Sciatic nerve (tissue), 2 donors: ENCODE measurements around the gene SDC3. TPM values are rescaled to one million over a fixed set of nuclear protein-coding genes. Genes with fewer than 3 reads are reported as not detected.

Source experiments
- ATAC-seq: fragments of 200-7000 bp; cut with Tn5 transposase; one replicate; pipeline ENCODE4 v1.9.1; 2020; ENCODE audit warnings: mild to moderate bottlenecking, moderate library complexity
- DNase-seq: peaks from one replicate; pipeline ENCODE4 v3.0.0-alpha.2; 2020; ENCODE audit warnings: low spot score
- intact Hi-C: fragments of 100-400 bp; cut with DNase I; formaldehyde crosslinking; loops from one replicate; pipeline ENCODE4 v1.14.2; 2022
- total RNA-seq: library from RNA; stranded (reverse); fragmentation: NEBNext Ultra II Directional; extraction: Animal tissue kit (Norgen Biotek cat#: 25700); gene quantifications from one replicate; pipeline ENCODE4 v1.2.1, GENCODE V29; 2021
- donor health status: DM: no; HTN: no; CAD: no.
- donor health status: DM: no; HTN: no; CAD: no.

SDC3 gene
- total RNA-seq, 1 donor from 2014 or later, result 84.9 TPM

DNA sequence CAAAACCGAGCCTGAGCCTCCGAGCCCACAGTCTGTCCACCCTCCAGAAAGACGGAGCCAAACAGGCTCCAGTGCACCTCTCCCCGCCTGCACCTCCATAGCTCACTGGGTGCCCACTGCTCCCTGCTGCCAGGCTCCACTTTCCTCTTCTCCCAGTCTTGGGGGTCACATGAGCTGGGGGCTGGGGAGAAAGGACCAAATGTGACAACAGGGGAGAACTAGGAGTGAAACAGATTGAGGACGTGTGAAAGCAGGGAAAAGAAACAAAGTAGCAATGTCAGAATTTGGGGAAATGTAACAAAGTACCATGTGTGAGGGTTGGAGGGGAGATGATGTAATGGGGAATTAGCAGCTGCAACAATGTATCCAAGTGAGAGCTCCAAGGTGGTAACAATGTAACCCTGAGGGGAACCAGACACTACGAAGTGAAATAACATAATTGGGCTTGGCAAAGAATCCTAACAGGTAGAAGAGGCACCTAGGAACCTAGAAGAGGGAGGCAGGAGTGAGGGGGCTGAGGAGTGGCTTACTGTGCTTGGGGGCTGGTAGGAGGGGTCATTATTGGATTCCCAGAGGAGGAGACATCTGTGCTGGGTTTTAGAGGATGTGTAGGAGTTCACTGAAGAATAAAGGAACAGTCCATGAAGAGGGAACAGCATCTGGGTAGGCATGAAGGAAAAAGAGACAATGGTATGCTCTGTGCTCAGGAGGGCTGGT lies 12.5 kb downstream of the SDC3 start:
- ATAC-seq (no peak), DNase-seq (no peak)
- intact Hi-C loops, result no loop called here

DNA sequence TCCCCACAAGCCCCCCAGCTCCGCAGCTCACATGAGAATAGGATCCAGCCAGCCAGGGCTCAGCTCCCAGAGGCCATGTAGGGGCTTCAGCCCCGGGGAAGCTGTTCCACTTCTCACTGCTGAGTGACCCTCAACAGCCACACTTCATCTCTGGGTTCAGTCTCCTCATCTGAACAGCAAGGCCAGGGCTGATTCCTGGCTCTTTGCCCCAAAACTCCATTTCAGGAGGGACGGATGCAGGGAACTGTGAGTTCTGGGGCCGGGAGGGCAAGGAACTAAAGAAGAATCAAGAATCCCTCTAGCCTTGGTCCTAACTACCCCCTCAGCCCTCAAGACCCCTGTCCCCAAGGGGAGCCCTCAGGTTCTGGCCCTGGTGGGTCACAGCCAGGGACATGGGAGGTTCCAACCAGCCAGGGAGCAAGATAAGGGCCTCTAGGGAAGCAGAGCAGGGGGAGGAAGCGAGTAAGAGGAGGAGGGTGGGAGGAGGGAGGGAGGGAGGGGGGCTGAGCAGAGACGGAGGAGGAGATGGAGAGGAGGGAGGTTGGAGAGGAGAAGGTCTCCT lies 13.1 kb downstream of the SDC3 start:
- intact Hi-C loops, result no loop called here
- DNase-seq (no peak), ATAC-seq (no peak)

DNA sequence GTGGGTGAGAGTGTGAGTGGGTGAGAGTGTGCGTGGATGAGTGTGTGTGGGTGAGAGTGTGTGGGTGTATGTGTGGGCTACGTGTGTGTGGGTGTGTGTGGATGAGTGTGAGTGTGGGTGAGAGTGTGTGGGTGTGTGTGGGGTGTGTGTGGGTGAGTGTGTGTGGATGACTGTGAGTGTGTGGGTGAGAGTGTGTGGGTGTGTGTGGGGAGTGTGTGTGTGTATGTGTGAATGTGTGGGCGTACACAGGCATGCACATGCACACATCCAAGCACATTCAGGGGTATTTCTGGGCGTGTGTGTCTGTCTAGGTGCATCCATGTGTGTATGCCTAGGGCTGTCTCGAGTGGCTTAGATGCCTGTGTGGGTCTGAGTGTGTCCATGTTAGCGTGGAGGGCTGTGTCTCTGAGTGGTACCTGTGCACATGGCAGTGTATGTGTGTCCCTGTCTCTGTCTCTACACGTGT lies 14.0 kb downstream of the SDC3 start:
- DNase-seq (no peak), ATAC-seq (no peak)
- intact Hi-C loops, result no loop called here

DNA sequence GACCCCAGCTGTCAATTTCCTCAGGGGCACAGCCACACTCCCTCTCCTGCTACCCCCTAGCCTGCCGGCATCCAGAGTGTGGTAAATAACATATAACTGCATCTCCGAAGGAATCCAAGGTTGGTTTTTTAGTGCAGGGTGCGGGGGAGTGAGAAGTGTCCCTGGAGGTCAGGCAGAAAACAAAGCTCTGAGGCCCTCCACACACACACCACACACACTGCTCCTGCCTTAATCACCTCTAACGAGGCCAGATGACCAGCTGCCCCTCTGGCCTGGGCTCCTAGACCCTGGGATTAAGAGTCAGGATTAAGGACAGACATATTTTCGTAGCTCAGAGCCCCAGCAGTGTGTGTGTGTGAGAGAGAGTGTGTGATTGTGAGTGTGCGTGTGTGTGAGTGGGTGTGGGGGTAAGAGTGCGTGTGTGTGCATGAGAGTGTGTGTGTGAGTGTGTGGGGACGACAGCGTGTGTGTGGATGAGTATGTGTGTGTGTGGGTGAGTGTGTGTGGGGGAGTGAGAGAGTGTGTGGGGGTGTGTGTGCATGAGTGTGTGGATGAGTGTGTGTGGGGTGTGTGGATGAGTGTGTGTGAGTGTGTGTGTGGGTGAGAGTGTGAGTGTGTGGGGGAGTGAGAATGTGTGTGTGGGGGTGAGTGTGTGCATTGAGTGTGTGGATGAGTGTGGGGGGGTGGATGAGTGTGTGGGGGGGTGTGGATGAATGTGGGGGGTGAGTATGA lies 14.6 kb downstream of the SDC3 start:
- DNase-seq, result no peak
- intact Hi-C loops, result no loop called here
- no peak for ATAC-seq

DNA sequence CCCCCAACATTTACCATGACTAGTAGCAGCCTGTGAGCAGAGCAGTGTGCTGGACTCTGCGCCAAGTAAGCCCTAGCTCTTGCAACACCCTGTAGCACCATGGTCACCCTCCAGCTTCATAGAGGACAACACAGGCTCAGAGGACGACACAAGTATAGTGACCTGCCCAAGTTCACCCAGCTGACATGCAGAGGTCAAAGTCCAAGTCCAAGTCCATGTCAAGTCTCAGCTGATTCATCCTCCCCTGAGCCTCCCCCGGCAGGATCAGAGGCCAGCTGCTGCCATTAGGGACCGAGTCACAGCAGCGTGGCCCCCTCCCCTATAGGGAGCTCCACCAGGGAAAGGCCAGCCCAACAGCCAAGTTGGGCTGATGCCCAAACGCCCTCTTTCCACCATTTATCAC lies 15.9 kb downstream of the SDC3 start:
- intact Hi-C loops, result no loop called here
- ATAC-seq, result no peak

DNA sequence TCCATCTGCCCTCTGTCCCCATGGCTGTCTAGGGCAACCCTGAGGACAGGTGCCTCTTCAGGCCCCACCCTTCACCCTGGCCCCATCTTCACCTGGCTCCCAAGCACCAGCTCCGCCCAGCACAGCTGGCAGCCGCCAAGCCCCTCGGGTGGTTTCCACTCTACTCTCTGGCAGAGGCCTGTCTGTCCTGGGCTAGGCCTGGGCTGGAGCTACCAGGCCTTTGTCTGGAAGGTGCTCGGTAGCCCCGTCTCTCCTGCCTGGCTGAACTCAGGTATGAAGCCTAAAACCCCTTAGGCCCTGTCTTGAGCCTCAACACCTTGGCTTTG lies 17.4 kb downstream of the SDC3 start:
- ATAC-seq, result no peak
- intact Hi-C loops, result no loop called here

More for the DNA sequence above, 15.9 kb downstream of the SDC3 start:
- no peak for DNase-seq

DNA sequence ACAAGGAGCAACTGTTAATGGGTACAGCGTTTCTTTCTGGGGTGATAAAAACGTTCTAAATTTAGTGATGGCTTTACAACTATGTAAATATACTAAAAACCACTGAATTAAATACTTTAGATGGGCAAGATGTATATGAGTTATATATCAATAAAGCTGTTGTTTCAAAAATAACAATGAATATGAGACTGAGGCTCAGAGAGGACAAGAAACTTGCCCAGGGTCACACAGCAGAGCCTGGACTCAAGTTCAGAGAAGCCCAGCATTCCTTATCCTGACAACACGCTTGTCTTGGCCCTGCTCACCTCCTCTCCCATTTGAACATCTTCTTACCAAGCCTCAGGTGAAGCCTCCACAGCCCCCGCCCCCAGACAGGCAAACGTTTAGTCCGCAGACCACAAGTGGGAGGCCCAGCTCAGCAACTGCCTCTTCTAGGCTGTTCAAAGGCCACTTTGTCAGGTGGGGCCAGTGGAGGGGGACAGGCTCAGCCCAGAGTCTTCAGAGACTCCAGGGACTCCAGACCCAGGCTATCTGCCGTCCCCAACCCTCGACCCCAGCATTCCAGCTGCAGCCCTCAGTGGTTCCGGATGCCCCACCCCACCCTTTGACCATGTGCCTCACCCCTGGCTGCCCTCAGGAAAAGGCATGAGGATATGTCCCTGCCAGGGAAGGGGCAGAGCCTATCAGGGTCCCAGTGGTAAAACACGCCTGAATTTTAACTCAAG lies 17.9 kb downstream of the SDC3 start:
- intact Hi-C loops, result no loop called here
- no peak for DNase-seq

More for the DNA sequence above, 17.4 kb downstream of the SDC3 start:
- no peak for DNase-seq

DNA sequence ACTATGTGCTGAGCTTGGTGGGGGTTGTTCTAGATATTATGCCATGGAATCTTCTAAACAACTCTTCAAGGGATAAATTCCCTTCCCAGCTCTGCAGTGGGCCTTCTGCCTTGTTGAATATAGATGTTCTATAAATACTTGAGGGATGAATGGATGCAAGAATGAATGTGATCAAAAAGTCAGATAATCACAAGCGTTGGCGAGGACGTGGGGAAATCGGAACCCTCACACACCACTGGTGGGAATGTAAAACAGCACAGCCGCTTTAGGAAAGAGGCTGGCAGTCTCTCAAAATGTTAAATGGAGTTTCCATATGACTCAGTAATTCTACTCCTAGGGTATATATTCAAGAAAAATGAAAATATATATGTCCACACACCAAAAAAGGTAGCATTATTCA lies 19.0 kb downstream of the SDC3 start:
- intact Hi-C loops, result loop anchor here (5.0 kb wide), 1 partner anchor 1432 kb away; no protein-coding TSS in a partner anchor
- DNase-seq (no peak), ATAC-seq (no peak)

More for the DNA sequence above, 17.9 kb downstream of the SDC3 start:
- no peak for ATAC-seq

DNA sequence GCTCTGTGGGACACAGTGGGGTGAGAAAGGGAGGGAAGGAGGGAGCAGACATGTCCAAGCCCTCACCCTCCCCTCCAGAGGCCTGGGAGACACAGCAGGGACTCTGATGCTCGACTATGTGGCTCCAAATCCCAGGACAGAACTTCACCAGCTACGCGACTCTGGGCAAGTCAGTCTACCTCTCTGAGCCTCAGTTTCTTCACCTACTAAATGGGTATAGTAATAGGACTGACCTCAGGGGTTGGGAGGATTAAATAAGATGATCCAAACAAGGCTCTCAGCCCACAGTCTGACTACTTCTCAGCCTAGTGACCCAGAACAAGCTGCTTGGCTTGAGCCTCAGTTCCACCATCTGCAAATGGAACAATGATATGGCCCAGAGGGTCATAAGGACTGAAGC lies 19.6 kb downstream of the SDC3 start:
- ATAC-seq (no peak), DNase-seq (no peak)
- intact Hi-C loops, result loop anchor here (5.0 kb wide), 1 partner anchor 1432 kb away; no protein-coding TSS in a partner anchor

DNA sequence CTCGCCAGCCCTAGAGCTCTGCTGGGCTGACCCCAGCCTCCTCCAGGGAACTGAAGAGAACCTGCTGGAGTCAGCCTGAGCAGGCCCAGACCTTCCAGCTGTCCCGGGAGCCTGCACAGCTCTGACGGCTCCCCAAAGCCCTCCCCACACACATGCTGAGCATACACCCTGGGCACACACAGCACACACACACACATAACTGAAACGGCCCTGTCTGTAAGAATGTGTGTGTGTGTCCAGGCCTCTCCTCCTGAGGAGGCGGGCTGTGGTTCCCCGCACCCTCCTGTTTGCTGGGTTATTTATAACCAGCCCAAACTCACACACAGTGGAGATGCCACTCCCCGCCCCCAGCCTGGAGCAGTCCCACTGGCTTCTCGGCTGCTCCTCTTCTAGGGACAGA lies 20.2 kb downstream of the SDC3 start:
- DNase-seq (no peak), ATAC-seq (peak; percentile 81)
- intact Hi-C loops, result loop anchor here (5.0 kb wide), 1 partner anchor 1431 kb away; no protein-coding TSS in a partner anchor

DNA sequence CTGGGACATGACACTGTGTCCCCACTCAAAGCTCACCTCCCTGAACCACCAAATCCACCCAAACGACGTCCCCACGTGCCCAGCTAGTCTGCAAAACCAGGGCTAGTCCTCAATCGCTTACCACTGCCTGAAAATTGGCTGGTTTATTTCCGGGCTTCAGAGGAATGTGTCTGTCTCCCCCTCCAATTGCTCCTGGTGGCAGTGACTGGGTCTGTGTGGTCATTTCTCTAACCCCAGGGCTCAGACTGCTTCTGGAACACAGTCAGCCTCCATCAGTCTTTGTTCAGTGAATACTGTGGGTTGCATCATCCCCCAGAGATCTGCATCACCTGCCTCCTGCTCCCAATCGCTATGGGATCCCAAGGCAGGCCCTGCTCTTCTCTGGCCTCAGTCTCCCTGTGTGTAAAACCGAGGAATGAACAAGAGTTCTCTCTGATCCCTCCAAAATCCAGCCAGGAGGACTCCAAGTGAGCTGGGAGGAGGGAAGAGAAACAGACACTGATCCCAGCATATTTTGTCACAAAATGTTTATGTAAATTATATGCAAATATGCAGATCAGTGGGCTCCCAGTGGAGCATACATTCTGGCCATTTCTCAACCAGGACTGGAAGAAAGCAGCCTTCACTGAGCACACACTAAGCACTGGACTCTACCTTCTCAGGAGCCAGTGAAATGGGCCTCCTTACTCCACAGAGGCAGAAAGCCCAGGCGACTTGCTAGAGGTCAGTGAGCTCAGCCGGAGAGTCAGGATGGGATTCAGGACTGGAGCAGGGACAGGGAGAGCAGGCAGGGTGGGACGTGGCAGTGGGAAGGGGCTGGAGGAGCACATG lies 20.9 kb downstream of the SDC3 start:
- ATAC-seq (peak; percentile 19), DNase-seq (no peak)
- intact Hi-C loops, result loop anchor here (5.0 kb wide), 1 partner anchor 1430 kb away; no protein-coding TSS in a partner anchor

DNA sequence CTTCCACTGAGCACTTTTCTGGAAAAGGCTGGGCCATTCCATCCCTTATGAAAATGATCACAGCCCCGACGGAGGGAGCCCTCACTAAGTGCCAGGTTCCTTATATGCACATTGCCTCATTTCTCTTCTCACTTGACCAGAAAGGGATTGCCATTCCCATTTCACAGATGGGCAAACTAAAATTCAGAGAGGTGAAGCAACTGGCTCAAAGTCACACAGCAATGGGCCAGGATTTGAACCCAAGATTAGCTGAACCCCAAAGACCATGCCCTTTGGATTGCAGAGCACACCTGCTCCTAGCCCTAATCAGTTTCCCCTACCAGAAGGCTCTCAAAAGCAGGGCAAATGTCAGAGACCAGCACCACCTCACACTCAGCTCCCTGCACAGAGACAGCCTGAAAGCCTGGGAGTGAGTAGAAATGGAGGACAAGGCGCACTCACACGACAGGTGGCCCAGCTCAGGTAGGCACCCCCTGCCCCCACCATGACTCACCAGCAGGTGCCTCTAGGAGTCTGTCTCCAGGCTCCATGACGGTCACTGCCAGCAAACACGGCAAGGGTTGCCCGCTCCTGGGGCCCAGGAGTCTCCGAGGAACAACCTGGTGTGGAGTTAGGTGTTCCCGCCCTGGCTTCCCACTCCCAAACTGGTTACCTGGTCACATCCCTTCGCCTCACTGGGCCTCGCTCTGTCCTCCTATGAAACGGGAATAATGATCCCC lies 21.7 kb downstream of the SDC3 start:
- no peak for ATAC-seq
- no peak for DNase-seq
- intact Hi-C loops, result loop anchor here (5.0 kb wide), 1 partner anchor 1430 kb away; no protein-coding TSS in a partner anchor

DNA sequence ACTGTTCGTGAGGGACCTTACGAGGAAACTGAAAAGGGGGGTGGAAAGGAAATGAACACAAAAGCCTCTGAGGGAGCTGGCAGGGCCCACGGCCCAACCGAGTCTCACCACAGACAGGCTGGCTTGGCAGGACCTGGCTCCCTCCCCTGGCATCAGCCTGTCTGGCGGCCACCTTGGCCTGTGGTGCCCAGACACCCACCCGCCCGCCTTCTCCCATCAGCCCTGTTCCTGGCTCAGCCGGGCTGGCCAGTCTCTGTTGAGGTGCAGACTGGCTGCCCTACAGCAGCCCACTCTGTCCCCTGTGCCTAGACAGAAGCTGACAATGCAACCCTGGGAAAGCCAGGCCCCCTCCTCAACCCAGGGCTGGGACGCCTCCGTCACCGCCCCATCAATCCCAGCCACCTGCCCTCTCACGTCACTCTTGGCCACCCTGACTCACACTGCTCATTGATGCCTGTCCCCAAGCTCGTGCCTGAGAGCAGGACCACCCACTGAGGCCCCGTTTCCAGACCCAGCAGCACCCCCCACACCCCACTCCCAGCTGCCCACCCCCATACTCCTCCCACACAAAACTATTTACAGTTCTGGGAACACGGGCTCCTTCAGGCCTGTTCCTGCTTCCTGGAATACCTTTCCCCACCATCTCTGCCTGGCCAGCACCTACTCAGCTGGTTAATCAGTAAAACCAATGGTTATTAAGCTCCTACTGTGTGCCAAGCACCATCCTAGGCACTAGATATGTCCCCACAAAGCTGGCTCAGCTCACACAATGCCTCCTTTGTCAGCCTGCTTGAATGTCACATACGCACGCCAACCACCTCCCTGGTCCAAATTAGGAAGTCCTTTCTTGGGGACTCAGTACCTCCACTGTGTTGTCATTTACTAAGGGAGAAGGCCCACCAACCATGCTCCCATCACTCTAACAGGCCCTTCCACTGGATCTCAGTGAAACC lies 22.7 kb downstream of the SDC3 start:
- ATAC-seq (peak; percentile 21), DNase-seq (no peak)
- intact Hi-C loops, result loop anchor here (5.0 kb wide), 1 partner anchor 1429 kb away; no protein-coding TSS in a partner anchor

DNA sequence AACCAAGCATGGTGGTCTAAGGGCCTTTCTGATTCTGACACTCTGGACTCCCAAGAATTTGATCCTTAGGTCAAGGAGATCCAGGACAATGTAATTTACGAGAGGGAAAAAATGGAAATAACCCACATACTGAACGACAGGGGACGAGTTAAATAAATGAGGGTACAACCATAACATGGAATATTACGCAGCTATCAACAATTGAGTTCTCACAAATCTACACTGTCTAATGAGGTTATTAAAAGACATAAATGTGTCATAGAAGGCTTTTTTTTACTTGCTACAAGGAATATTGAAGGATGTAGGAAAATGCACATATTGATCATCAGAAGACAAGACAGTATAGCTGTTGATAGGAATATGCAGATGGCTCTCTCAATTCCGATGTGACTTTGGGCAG lies 23.8 kb downstream of the SDC3 start:
- DNase-seq, result no peak
- intact Hi-C loops, result loop anchor here (5.0 kb wide), 1 partner anchor 1427 kb away; no protein-coding TSS in a partner anchor
- ATAC-seq, result no peak

DNA sequence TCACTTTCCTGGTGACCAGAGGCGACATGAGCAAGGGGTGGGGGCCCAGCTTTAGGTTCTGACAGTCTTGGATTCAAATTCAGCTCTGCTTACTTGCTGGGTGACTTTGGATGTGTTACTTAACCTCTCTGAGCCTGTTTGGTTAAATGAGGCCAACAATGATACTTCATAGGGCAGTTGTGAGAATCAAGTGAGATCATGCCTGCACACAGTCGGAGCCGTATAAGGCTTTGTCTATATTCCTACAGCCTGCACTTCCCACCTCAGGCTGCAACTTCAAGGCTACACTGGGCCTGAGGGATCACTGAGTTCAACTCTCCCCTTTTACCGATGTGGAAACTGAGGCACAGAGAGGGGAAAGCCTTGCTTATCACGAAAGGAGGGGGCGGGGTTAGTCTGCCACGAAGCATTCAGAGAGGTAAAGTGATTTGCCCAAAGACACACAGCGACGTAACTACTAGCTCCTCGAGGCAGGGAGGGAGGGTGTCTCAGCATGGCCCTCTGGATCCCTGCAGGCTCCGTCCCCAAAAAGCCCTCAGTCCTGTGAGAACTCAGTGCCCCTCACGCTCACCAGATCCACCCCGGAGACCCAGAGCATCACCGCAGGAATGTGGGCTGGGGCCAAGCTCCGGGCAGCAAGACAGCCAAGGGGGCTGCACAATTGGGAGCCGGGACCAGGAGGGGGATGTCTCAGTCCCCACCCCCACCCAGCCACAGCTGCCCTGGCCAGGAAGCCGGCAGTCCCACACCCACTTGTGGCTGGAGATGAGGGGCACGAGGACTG lies 25.0 kb downstream of the SDC3 start:
- no peak for ATAC-seq
- no peak for DNase-seq
- intact Hi-C loops, result no loop called here
